Esophagus (tissue), 2 donors: ENCODE measurements around the gene STARD13. TPM values are rescaled to one million over a fixed set of nuclear protein-coding genes. Genes with fewer than 3 reads are reported as not detected.

Source experiments
- H3K27ac ChIP-seq, 2 donors: one replicate each; pipeline ENCODE4 v1.5.1; 2013; ENCODE audit warnings: low read depth in 2 of 2, mild to moderate bottlenecking in 2 of 2, inconsistent platforms in 1 of 2, low read length in 1 of 2, moderate library complexity in 1 of 2
- H3K27me3 ChIP-seq, 2 donors: one replicate each; pipeline ENCODE4 v1.6.1; 2013; ENCODE audit warnings: low read length in 2 of 2, control low read depth in 1 of 2, mild to moderate bottlenecking in 1 of 2; ENCODE audit not compliant: insufficient read depth in 2 of 2, control insufficient read depth in 1 of 2
- H3K36me3 ChIP-seq, 2 donors: one replicate each; pipeline ENCODE4 v1.6.1; 2013; ENCODE audit warnings: low read length in 1 of 2; ENCODE audit not compliant: control insufficient read depth in 2 of 2, insufficient read depth in 2 of 2
- H3K4me1 ChIP-seq, 2 donors: one replicate each; pipeline ENCODE4 v1.6.1; 2013; ENCODE audit warnings: low read length in 1 of 2; ENCODE audit not compliant: control insufficient read depth in 2 of 2, insufficient read depth in 2 of 2
- H3K4me3 ChIP-seq, 2 donors: one replicate each; pipeline ENCODE4 v1.5.1; 2013; ENCODE audit warnings: low read length in 2 of 2, mild to moderate bottlenecking in 2 of 2, low read depth in 1 of 2, moderate library complexity in 1 of 2
- H3K9me3 ChIP-seq, 2 donors: one replicate each; pipeline ENCODE4 v1.6.1; 2013; ENCODE audit warnings: mild to moderate bottlenecking in 2 of 2, low read depth in 1 of 2, low read length in 1 of 2, moderate library complexity in 1 of 2; ENCODE audit not compliant: control insufficient read depth in 2 of 2, insufficient read depth in 1 of 2
- WGBS, 2 donors: extraction: QIAGEN DNeasy Blood & Tissue Kit; methylation state at CpG; one replicate each; pipeline ENCODE4 v1.1.7; 2013; 5-methylcytosine and 5-hydroxymethylcytosine counted together
- polyA plus RNA-seq, 2 donors: library from polyadenylated mRNA; stranded (reverse); fragments of 200-250 nt; gene quantifications; one replicate each; pipeline ENCODE4 v1.2.3, GENCODE V29; 2013
- donor health status: healthy with polysubstance abuse.
- donor health status: Bipolar disorder and iron deficiency.

Gene STARD13
- polyA plus RNA-seq, 2 donors, result 1.6 to 3.0 TPM

- Histone ChIP-seq H3K9me3 (no peaks in the 10 kb centered on the region), H3K36me3 (no peaks in the 10 kb centered on the region), H3K4me3 (no peak overlapping the region), H3K4me1 (no peaks in the 10 kb centered on the region), H3K27me3 (no peaks in the 10 kb centered on the region), H3K27ac (no peak overlapping the region)
- WGBS, 2 donors, result 79 to 87% methylated on average over 3 of the region's 3 CpGs
Observed at GRCh38 chr13:33224686-33225085, 60.9 kb downstream of the STARD13 start.

DNA sequence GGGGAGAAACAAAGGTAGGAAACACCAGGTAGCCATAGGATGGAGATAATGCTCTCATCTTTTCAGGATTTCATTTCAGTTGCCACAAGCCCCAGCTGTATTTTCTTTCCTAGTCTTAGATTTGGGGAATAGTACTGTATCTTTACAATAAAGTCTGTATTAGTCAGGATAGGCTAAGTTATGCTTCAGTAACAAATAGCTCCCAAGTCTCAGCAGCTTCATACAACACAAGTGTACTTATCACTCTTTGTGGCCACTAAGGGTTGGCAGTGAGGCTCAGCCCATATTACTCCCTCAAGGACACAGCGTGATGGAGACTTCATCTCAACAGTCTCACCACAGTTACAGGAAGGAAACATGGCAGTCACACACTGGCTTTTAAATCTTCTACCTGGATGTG lies 61.4 kb downstream of the STARD13 start:
- no peaks in the 10 kb centered on the region for H3K9me3 ChIP-seq
- no peak overlapping the region for H3K4me3 ChIP-seq
- peaks cover 0 to under 1% of the 10 kb centered on the region in 2 donors for H3K4me1 ChIP-seq
- H3K36me3 ChIP-seq, result no peaks in the 10 kb centered on the region
- H3K27me3 ChIP-seq, result no peaks in the 10 kb centered on the region
- WGBS, 2 donors, result 91 to 94% methylated on average over 1 of the region's 1 CpG
- no peak overlapping the region for H3K27ac ChIP-seq

DNA sequence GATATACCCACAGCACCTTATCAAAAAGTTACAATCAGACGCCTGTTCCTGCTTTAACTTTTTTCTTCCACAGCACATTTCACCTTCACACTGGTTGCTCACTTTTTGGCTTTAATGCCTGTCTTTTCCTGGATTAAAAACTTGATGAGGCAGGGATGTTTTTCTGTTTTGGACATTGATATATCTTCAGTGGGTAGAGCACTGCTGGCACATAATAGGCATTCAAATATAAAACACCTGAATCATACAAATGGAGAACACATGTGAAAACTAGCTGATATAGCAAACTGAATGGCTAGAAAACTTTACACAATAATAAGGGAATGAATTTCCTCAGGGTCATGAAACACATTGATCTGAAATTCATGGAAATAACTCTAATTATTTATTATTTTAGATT lies 65.6 kb downstream of the STARD13 start:
- Histone ChIP-seq H3K9me3 (no peaks in the 10 kb centered on the region), H3K4me3 (no peak overlapping the region), H3K4me1 (peaks cover 3 to 13% of the 10 kb centered on the region in 2 donors), H3K27ac (no peak overlapping the region), H3K27me3 (no peaks in the 10 kb centered on the region), H3K36me3 (no peaks in the 10 kb centered on the region)
- WGBS, 2 donors, result 66 to 73% methylated on average over 1 of the region's 1 CpG

- H3K27ac ChIP-seq, result peak overlapping the region; percentile 60 to 62
- no peaks in the 10 kb centered on the region for H3K9me3 ChIP-seq
- H3K36me3 ChIP-seq, result no peaks in the 10 kb centered on the region
- WGBS, 2 donors, result 86 to 90% methylated on average over 1 of the region's 1 CpG
- no peak overlapping the region for H3K4me3 ChIP-seq
- H3K4me1 ChIP-seq, result peaks cover 3 to 13% of the 10 kb centered on the region in 2 donors
- H3K27me3 ChIP-seq, result no peaks in the 10 kb centered on the region
Observed at GRCh38 chr13:33218426-33218825, 67.1 kb downstream of the STARD13 start.

GRCh38 chr13:33218020-33218419 lies 67.5 kb downstream of the STARD13 start:
- Histone ChIP-seq H3K9me3 (no peaks in the 10 kb centered on the region), H3K36me3 (no peaks in the 10 kb centered on the region), H3K4me1 (peaks cover 3 to 13% of the 10 kb centered on the region in 2 donors), H3K27ac (peak overlapping the region; percentile 60 to 62), H3K4me3 (no peak overlapping the region), H3K27me3 (no peaks in the 10 kb centered on the region)
- WGBS, 2 donors, result 62 to 66% methylated on average over 4 of the region's 4 CpGs

DNA sequence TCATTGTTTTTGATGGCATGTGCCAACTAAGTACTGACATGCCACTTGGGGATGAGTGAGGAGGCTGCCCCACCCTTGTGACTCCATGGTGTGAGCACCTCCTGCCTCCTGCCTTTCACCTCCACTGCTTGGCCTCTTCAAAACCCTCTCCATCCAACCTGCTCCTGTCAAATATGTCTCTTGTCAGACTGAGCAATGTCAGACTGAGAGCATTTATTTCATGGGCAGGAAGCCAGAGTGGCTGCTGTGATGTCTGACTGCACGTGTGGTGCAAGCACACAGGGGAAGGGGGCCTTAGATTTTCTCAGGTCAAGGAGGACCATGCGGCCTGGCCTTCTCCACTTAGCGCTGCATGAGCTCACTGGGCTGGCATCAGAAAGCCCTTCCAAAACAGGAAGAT lies 68.3 kb downstream of the STARD13 start:
- Histone ChIP-seq H3K36me3 (no peaks in the 10 kb centered on the region), H3K4me1 (peaks cover 3 to 13% of the 10 kb centered on the region in 2 donors), H3K4me3 (no peak overlapping the region), H3K27ac (peak overlapping the region; percentile 7 to 79), H3K9me3 (no peaks in the 10 kb centered on the region), H3K27me3 (no peaks in the 10 kb centered on the region)
- WGBS, 2 donors, result 78 to 81% methylated on average over 3 of the region's 3 CpGs

DNA sequence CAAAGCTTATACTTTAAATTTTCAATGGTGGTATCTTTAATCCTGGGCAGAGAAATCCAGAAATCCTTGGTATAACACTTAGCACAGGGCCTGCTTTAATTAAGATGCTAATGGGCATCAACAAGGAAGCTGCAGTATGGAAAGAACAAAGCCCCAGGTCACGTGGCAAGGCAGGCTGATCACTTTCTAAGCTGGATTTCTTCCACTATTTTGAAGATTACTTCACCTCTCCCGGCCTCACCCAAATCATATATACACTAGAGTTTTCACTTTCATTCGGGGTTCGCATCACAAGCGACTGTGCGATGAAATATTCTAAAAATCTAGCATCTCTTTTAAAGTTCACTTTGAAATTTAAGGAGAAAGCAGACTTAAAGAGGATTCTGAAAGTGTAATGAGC lies 71.8 kb downstream of the STARD13 start:
- Histone ChIP-seq H3K4me1 (peaks cover 3 to 9% of the 10 kb centered on the region in 2 donors), H3K36me3 (no peaks in the 10 kb centered on the region), H3K27me3 (no peaks in the 10 kb centered on the region), H3K9me3 (no peaks in the 10 kb centered on the region), H3K4me3 (peak overlapping the region in 1 of 2 donors; percentile 15), H3K27ac (peak overlapping the region in 1 of 2 donors; percentile 12)
- 34 to 44% methylated on average over 6 of the region's 6 CpGs for WGBS, 2 donors

GRCh38 chr13:33213024-33213768 lies 72.4 kb downstream of the STARD13 start:
- WGBS, 2 donors, result 47 to 53% methylated on average over 6 of the region's 6 CpGs
- Histone ChIP-seq H3K36me3 (no peaks in the 10 kb centered on the region), H3K4me1 (peaks cover 3 to 8% of the 10 kb centered on the region in 2 donors), H3K27me3 (no peaks in the 10 kb centered on the region), H3K4me3 (no peak overlapping the region), H3K9me3 (no peaks in the 10 kb centered on the region), H3K27ac (peak overlapping the region; percentile 12 to 60)

- H3K9me3 ChIP-seq, result no peaks in the 10 kb centered on the region
- H3K27me3 ChIP-seq, result no peaks in the 10 kb centered on the region
- no peak overlapping the region for H3K27ac ChIP-seq
- H3K36me3 ChIP-seq, result no peaks in the 10 kb centered on the region
- 70 to 91% methylated on average over 3 of the region's 3 CpGs for WGBS, 2 donors
- H3K4me3 ChIP-seq, result no peak overlapping the region
- peaks cover 1 to 8% of the 10 kb centered on the region in 2 donors for H3K4me1 ChIP-seq
Observed at GRCh38 chr13:33212396-33212795, 73.2 kb downstream of the STARD13 start.

- 65 to 78% methylated on average over 2 of the region's 2 CpGs for WGBS, 2 donors
- Histone ChIP-seq H3K36me3 (no peaks in the 10 kb centered on the region), H3K9me3 (no peaks in the 10 kb centered on the region), H3K27ac (no peak overlapping the region), H3K4me1 (peaks cover 0 to 6% of the 10 kb centered on the region in 2 donors), H3K4me3 (no peak overlapping the region), H3K27me3 (no peaks in the 10 kb centered on the region)
Observed at GRCh38 chr13:33210090-33210489, 75.5 kb downstream of the STARD13 start.
